Aorta (tissue), 5 donors: Measurements from ENCODE around the gene PDE2A. TPM values are rescaled to one million over a fixed set of nuclear protein-coding genes. Genes with fewer than 3 reads are reported as not detected.

Experiments used
- ATAC-seq: fragments of 200-7000 bp; cut with Tn5 transposase; one replicate; pipeline ENCODE4 v1.9.1; 2022; ENCODE audit warnings: moderate library complexity; ENCODE audit not compliant: low FRiP score
- DNase-seq, 2 donors: peaks; one replicate each; pipeline ENCODE4 v3.0.0-alpha.2; 2020
- H3K27ac ChIP-seq, 2 donors: one replicate each; pipeline ENCODE4 v1.5.1; 2013; ENCODE audit warnings: low read length in 2 of 2, mild to moderate bottlenecking in 2 of 2, moderate library complexity in 2 of 2, control low read depth in 1 of 2, inconsistent platforms in 1 of 2, low read depth in 1 of 2
- H3K27me3 ChIP-seq, 2 donors: one replicate each; pipeline ENCODE4 v1.6.1; 2013; ENCODE audit warnings: control low read depth in 1 of 2, low read length in 1 of 2, mild to moderate bottlenecking in 1 of 2, moderate library complexity in 1 of 2; ENCODE audit not compliant: insufficient read depth in 2 of 2, control insufficient read depth in 1 of 2
- H3K36me3 ChIP-seq, 2 donors: one replicate each; pipeline ENCODE4 v1.6.1; 2013; ENCODE audit warnings: control low read depth in 1 of 2, low read length in 1 of 2, mild to moderate bottlenecking in 1 of 2; ENCODE audit not compliant: insufficient read depth in 2 of 2, control insufficient read depth in 1 of 2
- H3K4me1 ChIP-seq, 2 donors: one replicate each; pipeline ENCODE4 v1.6.1; 2013; ENCODE audit warnings: low read length in 2 of 2, control low read depth in 1 of 2, mild to moderate bottlenecking in 1 of 2, moderate library complexity in 1 of 2; ENCODE audit not compliant: insufficient read depth in 2 of 2, control insufficient read depth in 1 of 2
- H3K4me3 ChIP-seq, 2 donors: one replicate each; pipeline ENCODE4 v1.5.1; 2013; ENCODE audit warnings: low read length in 2 of 2, control low read depth in 1 of 2, mild to moderate bottlenecking in 1 of 2
- H3K9me3 ChIP-seq: one replicate; pipeline ENCODE4 v1.6.1; 2013; ENCODE audit warnings: mild to moderate bottlenecking, low read length; ENCODE audit not compliant: control insufficient read depth
- WGBS, 2 donors: extraction: QIAGEN DNeasy Blood & Tissue Kit; methylation state at CpG; one replicate each; pipeline ENCODE4 v1.1.7; 2013; 5-methylcytosine and 5-hydroxymethylcytosine counted together
- intact Hi-C, 2 donors: fragments of 100-400 bp; cut with DNase I; formaldehyde crosslinking; loops; one replicate each; pipeline versions ENCODE4 v1.14.2 to v1.15.0; 2022
- polyA plus RNA-seq, 2 donors: library from polyadenylated mRNA; stranded (reverse); fragments of 200-250 nt; gene quantifications; one replicate each; pipeline ENCODE4 v1.2.3, GENCODE V29; 2013
- total RNA-seq, 2 donors: library from RNA; stranded (reverse); fragmentation: NEBNext Ultra II Directional; extraction: Animal tissue kit (Norgen Biotek cat#: 25700); gene quantifications; one replicate each; pipeline ENCODE4 v1.2.1, GENCODE V29; 2021
- donor health status: healthy with polysubstance abuse.
- donor health status: Bipolar disorder and iron deficiency.
- donor health status: DM: no; HTN: no; CAD: no.
- donor health status: DM: no; HTN: no; CAD: no.
- donor health status: DM: yes; HTN: yes; CAD: no.

PDE2A gene
- total and polyA plus RNA-seq, 4 donors, result 0.38 to 80.8 (median 27.2) TPM

- intact Hi-C loops, result no loop called here
- no peaks in the 10 kb centered on the region for H3K9me3 ChIP-seq
- no peaks in the 10 kb centered on the region for H3K27me3 ChIP-seq
- ATAC-seq (no peak), DNase-seq (no peak)
- no peaks in the 10 kb centered on the region for H3K36me3 ChIP-seq
- WGBS, 2 donors, result 62 to 67% methylated on average over 9 of the region's 9 CpGs
- no peak overlapping the region for H3K27ac ChIP-seq
- no peaks in the 10 kb centered on the region for H3K4me1 ChIP-seq
- no peak overlapping the region for H3K4me3 ChIP-seq
Observed at GRCh38 chr11:72546866-72547265, 127.4 kb downstream of the PDE2A start.

- H3K4me3 ChIP-seq, result no peak overlapping the region
- 88 to 90% methylated on average over 4 of the region's 4 CpGs for WGBS, 2 donors
- peaks cover 0 to 2% of the 10 kb centered on the region in 2 donors for H3K27me3 ChIP-seq
- H3K36me3 ChIP-seq, result no peaks in the 10 kb centered on the region
- no peaks in the 10 kb centered on the region for H3K9me3 ChIP-seq
- H3K27ac ChIP-seq, result no peak overlapping the region
- intact Hi-C loops, result no loop called here
- DNase-seq (no peak), ATAC-seq (no peak)
- H3K4me1 ChIP-seq, result no peaks in the 10 kb centered on the region
Observed at GRCh38 chr11:72544589-72544988, 129.6 kb downstream of the PDE2A start.

- H3K27me3 ChIP-seq, result peaks cover 0 to 2% of the 10 kb centered on the region in 2 donors
- no peak overlapping the region for H3K4me3 ChIP-seq
- no peaks in the 10 kb centered on the region for H3K36me3 ChIP-seq
- H3K9me3 ChIP-seq, result no peaks in the 10 kb centered on the region
- intact Hi-C loops, result no loop called here
- no peaks in the 10 kb centered on the region for H3K4me1 ChIP-seq
- ATAC-seq, result no peak
- no peak overlapping the region for H3K27ac ChIP-seq
- WGBS, 2 donors, result 92 to 93% methylated on average over 6 of the region's 6 CpGs
- DNase-seq, result no peak
Observed at GRCh38 chr11:72543849-72544542, 130.2 kb downstream of the PDE2A start.

GRCh38 chr11:72541257-72541974 is 132.8 kb downstream of the PDE2A start:
- no peaks in the 10 kb centered on the region for H3K36me3 ChIP-seq
- ATAC-seq, result no peak
- intact Hi-C loops, result no loop called here
- WGBS, 2 donors, result 60 to 64% methylated on average over 4 of the region's 4 CpGs
- H3K27me3 ChIP-seq, result peaks cover 0 to 2% of the 10 kb centered on the region in 2 donors
- H3K9me3 ChIP-seq, result no peaks in the 10 kb centered on the region
- H3K27ac ChIP-seq, result no peak overlapping the region
- H3K4me1 ChIP-seq, result no peaks in the 10 kb centered on the region
- DNase-seq, result no peak
- no peak overlapping the region for H3K4me3 ChIP-seq

DNA sequence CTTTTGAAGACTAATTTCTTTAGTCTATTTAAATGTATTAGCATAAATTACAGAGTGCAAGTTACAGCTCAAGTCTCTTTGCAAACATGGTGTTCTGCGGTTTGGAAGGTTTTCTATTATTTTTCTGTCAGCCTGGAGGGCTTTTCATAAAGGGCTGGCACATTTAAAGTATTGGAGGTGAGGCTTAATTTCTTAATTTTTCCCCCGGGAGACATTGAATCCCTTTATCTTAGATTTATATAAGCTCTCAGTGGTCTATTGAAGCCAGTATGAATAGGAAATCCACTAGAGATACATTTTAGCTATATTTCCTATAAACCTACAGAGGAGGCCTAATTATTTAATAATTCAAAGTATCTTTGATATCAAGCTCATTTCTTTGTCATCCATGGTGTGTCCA is 137.2 kb downstream of the PDE2A start:
- Histone ChIP-seq H3K9me3 (no peaks in the 10 kb centered on the region), H3K4me1 (no peaks in the 10 kb centered on the region), H3K27ac (no peak overlapping the region), H3K4me3 (no peak overlapping the region), H3K36me3 (no peaks in the 10 kb centered on the region), H3K27me3 (peaks cover 0 to 2% of the 10 kb centered on the region in 2 donors)
- 82 to 83% methylated on average over 2 of the region's 2 CpGs for WGBS, 2 donors
- DNase-seq, result no peak
- intact Hi-C loops, result no loop called here
- no peak for ATAC-seq

- no peaks in the 10 kb centered on the region for H3K4me1 ChIP-seq
- H3K27ac ChIP-seq, result no peak overlapping the region
- H3K9me3 ChIP-seq, result peaks cover 1% of the 10 kb centered on the region
- H3K4me3 ChIP-seq, result no peak overlapping the region
- no peaks in the 10 kb centered on the region for H3K36me3 ChIP-seq
- intact Hi-C loops, result no loop called here
- DNase-seq, result no peak
- no peak for ATAC-seq
- WGBS, 2 donors, result 42 to 43% methylated on average over 3 of the region's 3 CpGs
- H3K27me3 ChIP-seq, result no peaks in the 10 kb centered on the region
Observed at GRCh38 chr11:72535194-72535547, 139.1 kb downstream of the PDE2A start.

- Histone ChIP-seq H3K4me1 (no peaks in the 10 kb centered on the region), H3K27ac (no peak overlapping the region), H3K9me3 (peaks cover 1% of the 10 kb centered on the region), H3K27me3 (no peaks in the 10 kb centered on the region), H3K4me3 (no peak overlapping the region), H3K36me3 (no peaks in the 10 kb centered on the region)
- DNase-seq, result no peak
- no peak for ATAC-seq
- WGBS, 2 donors, result 61 to 64% methylated on average over 3 of the region's 3 CpGs
- intact Hi-C loops, result no loop called here
Observed at GRCh38 chr11:72534371-72535193, 139.6 kb downstream of the PDE2A start.

DNA sequence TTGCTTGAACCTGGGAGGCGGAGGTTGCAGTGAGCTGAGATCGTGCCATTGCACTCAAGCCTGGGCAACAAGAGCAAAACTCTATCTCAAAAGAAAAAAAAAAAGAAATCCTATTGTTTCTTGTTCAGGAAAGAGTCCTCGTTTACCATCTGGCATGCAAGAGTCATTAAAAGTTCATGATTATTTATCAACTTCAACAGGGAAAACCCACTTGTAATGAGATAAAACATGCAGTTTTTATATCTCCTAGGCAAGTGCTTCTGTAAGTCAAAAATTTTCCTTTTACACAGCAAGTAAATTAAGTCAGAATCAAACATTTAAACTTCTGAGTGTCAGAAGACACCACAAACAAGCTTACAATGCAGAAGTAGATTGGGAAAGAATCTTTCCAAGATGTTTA is 145.2 kb downstream of the PDE2A start:
- no peak overlapping the region for H3K4me3 ChIP-seq
- no peak for DNase-seq
- intact Hi-C loops, result no loop called here
- H3K4me1 ChIP-seq, result no peaks in the 10 kb centered on the region
- no peak overlapping the region for H3K27ac ChIP-seq
- no peaks in the 10 kb centered on the region for H3K27me3 ChIP-seq
- no peak for ATAC-seq
- 68 to 77% methylated on average over 2 to 3 of the region's 3 CpGs for WGBS, 2 donors
- peaks cover 1% of the 10 kb centered on the region for H3K9me3 ChIP-seq
- H3K36me3 ChIP-seq, result no peaks in the 10 kb centered on the region
